Measurements from ENCODE around the gene VNN1.

Gene VNN1

DNA sequence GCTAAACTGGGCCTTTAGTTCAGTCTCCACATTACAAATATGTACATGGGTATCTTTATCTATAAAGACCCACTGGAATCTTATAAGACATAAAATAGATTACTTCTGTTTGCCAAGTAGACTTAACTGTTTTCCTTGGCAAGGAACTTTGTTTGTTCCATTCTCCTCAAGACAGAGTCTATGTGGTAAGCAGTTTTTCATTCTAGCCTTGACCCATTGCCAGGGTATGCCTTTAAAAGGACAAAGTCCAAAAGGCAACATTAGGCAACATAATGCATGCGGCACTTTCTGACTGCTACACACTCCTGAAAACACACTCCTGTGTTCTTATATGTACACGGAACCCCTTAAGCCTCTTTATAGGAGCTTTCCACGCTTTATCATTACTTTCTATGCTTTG lies 20.4 kb downstream of the VNN1 start:
- DNase-seq, result no peak
- no peaks in the 10 kb centered on the region for H3K9me3 ChIP-seq (ENCODE audit: severe bottlenecking)
- TF ChIP-seq, protein P1, sequence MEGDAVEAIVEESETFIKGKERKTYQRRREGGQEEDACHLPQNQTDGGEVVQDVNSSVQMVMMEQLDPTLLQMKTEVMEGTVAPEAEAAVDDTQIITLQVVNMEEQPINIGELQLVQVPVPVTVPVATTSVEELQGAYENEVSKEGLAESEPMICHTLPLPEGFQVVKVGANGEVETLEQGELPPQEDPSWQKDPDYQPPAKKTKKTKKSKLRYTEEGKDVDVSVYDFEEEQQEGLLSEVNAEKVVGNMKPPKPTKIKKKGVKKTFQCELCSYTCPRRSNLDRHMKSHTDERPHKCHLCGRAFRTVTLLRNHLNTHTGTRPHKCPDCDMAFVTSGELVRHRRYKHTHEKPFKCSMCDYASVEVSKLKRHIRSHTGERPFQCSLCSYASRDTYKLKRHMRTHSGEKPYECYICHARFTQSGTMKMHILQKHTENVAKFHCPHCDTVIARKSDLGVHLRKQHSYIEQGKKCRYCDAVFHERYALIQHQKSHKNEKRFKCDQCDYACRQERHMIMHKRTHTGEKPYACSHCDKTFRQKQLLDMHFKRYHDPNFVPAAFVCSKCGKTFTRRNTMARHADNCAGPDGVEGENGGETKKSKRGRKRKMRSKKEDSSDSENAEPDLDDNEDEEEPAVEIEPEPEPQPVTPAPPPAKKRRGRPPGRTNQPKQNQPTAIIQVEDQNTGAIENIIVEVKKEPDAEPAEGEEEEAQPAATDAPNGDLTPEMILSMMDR (IDR thresholded peaks at IDR 0.05; ENCODE audit: low read depth, low read length), result no peak
- H3K36me3 ChIP-seq, result no peaks in the 10 kb centered on the region
- peaks cover 56% of the 10 kb centered on the region for H3K27me3 ChIP-seq (ENCODE audit: insufficient read depth, low read depth, severe bottlenecking)
- no peak overlapping the region for H3K4me3 ChIP-seq (ENCODE audit: low read depth, low read length)
- no peak overlapping the region for H3K27ac ChIP-seq

DNA sequence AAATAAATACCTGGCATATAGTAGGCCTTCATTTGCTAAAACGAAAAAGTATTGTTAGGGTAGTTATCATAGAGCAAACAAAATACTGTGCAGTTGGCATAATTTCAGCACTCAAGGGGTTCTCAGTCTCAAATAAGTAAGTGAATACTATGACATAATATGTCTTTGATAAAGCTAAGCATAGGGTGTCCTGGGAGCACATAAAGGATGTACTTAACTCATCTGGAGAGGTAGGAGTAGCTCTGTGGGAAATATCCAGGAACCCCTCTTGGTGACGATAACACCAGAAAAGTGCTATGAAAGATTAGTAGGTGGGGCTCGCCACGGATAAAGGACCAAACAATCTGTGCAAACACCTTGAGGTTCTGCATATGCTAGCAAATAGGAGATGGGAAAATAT lies 23.2 kb downstream of the VNN1 start:
- no peaks in the 10 kb centered on the region for H3K36me3 ChIP-seq
- DNase-seq, result no peak
- peaks cover 65% of the 10 kb centered on the region for H3K27me3 ChIP-seq (ENCODE audit: insufficient read depth, low read depth, severe bottlenecking)
- H3K4me3 ChIP-seq (ENCODE audit: low read depth, low read length), result no peak overlapping the region
- TF ChIP-seq, protein P1 (IDR thresholded peaks at IDR 0.05; ENCODE audit: low read depth, low read length), result no peak
- no peak overlapping the region for H3K27ac ChIP-seq
- H3K9me3 ChIP-seq (ENCODE audit: severe bottlenecking), result no peaks in the 10 kb centered on the region

DNA sequence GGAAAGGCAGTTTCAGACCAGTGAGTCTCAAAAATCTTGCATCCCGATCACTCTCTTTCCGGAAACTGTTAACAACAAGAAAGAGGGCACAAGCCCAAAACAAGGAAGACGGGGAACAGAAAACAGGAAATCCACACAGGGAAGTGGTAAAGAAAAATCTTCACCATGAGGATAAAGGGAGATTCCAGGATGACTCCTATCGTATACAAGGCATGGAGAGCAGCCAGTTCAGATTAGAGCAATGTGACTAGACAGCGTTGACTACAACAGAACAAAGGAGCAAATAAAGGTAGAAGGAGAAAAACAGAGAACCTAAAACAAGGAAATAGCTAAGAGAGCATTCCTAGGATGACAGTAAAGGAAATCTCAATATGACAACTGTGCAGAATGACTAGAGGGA lies 26.5 kb downstream of the VNN1 start:
- DNase-seq, result no peak

DNA sequence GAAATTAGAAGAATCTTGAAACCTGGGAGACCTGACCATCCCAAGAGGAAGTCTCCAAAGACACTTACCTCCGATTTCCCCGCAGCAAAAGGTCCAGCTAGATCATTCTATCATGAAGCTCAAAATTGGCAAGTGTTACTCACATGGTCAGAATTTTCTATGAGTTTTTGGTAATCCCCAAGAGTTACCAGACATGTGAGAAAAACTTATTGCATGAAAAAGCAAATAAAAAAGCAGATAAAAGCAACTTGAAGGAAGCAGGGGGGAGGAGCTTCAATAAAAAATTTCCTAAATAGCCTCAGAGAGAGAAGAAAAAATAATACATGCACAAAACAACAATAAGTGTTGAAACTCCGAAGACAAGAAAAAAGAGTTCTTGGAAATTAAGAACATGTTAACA lies 27.3 kb downstream of the VNN1 start:
- H3K36me3 ChIP-seq, result no peaks in the 10 kb centered on the region
- H3K27ac ChIP-seq, result no peak overlapping the region
- DNase-seq, result no peak
- TF ChIP-seq, protein P1 (IDR thresholded peaks at IDR 0.05; ENCODE audit: low read depth, low read length), result no peak
- H3K27me3 ChIP-seq (ENCODE audit: insufficient read depth, low read depth, severe bottlenecking), result peaks cover 80% of the 10 kb centered on the region
- H3K4me3 ChIP-seq (ENCODE audit: low read depth, low read length), result no peak overlapping the region
- H3K9me3 ChIP-seq (ENCODE audit: severe bottlenecking), result no peaks in the 10 kb centered on the region

More for the DNA sequence above, 26.5 kb downstream of the VNN1 start:
- TF ChIP-seq, protein P1 (IDR thresholded peaks at IDR 0.05; ENCODE audit: low read depth, low read length), result no peak
- no peak overlapping the region for H3K27ac ChIP-seq
- H3K27me3 ChIP-seq (ENCODE audit: insufficient read depth, low read depth, severe bottlenecking), result peaks cover 77% of the 10 kb centered on the region
- no peak overlapping the region for H3K4me3 ChIP-seq (ENCODE audit: low read depth, low read length)
- no peaks in the 10 kb centered on the region for H3K9me3 ChIP-seq (ENCODE audit: severe bottlenecking)
- H3K36me3 ChIP-seq, result no peaks in the 10 kb centered on the region

DNA sequence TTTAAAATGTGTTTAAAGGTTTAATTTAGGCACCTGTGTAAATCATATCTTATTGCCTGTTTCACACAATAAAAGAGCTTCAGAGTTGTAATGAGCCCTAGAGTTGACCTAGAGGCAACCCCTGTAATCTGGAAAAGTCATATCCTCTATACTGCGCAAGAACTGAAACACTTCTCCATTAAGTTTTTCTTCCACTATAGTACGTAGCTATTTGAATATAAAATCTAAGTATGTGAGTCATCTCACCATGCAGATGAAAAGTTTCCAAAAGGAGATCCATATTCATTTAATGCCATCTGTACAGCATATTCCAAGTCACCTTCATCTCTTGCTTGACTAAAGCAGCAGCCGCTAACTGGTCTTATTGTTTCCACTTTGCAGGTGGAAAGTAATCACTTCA lies 28.8 kb downstream of the VNN1 start:
- H3K9me3 ChIP-seq (ENCODE audit: severe bottlenecking), result no peaks in the 10 kb centered on the region
- H3K4me3 ChIP-seq (ENCODE audit: low read depth, low read length), result no peak overlapping the region
- H3K36me3 ChIP-seq, result no peaks in the 10 kb centered on the region
- H3K27ac ChIP-seq, result no peak overlapping the region
- no peak for DNase-seq
- TF ChIP-seq, protein P1 (IDR thresholded peaks at IDR 0.05; ENCODE audit: low read depth, low read length), result no peak
- H3K27me3 ChIP-seq (ENCODE audit: insufficient read depth, low read depth, severe bottlenecking), result peaks cover 76% of the 10 kb centered on the region

DNA sequence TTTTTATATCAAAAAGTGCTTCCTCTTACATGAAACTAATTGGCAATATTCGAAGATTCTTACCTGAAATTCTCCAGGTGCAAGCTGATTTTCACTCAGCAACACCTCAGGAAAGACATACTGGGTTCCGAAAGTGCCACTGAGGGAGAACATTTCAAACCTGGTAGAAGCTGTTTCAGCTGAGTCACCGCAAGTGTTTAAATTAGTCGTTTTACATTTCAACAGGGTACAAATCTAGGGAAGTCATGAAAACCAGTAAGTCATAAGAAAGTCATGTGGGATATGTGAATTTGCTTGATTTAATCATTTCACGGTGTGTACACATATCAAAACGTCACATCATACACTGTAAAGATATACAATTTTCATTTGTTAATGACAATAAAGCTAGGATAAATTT lies 29.6 kb downstream of the VNN1 start:
- H3K4me3 ChIP-seq (ENCODE audit: low read depth, low read length), result no peak overlapping the region
- TF ChIP-seq, protein P1 (IDR thresholded peaks at IDR 0.05; ENCODE audit: low read depth, low read length), result no peak
- H3K27ac ChIP-seq, result no peak overlapping the region
- no peaks in the 10 kb centered on the region for H3K36me3 ChIP-seq
- peaks cover 82% of the 10 kb centered on the region for H3K27me3 ChIP-seq (ENCODE audit: insufficient read depth, low read depth, severe bottlenecking)
- H3K9me3 ChIP-seq (ENCODE audit: severe bottlenecking), result no peaks in the 10 kb centered on the region
- DNase-seq, result no peak

Data from WERI-Rb-1 (cell line).